ENCODE data around the gene PHACTR1.

Gene PHACTR1

GRCh38 chr6:13275435-13275989 is 558.9 kb downstream of the PHACTR1 start:
- DNase-seq, result no peak

- no peak for DNase-seq
Measured at GRCh38 chr6:13277231-13277630, 560.7 kb downstream of the PHACTR1 start.

GRCh38 chr6:13278164-13278563 is 561.6 kb downstream of the PHACTR1 start:
- DNase-seq, result no peak

DNA sequence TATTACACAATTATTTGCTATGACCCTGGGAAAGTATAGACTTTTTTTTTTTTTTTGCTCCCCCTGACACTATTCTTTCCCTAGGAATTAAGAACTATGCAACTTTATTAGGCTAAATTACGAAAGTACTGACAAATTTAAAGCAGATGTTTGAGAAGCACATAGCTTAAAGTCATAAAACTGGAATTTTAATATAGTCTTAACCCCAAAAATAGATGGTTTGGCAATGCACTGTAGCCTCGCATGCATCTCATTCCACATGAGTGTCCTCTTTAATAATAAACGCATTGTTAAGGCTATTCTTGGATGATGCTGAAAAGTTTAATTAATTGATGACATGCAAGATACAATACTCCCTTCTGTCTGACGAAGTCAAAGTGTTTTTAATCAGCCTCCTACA is 562.4 kb downstream of the PHACTR1 start:
- no peak for DNase-seq

- DNase-seq, result no peak
Measured at GRCh38 chr6:13280254-13280653, 563.7 kb downstream of the PHACTR1 start.

GRCh38 chr6:13281686-13282085 is 565.1 kb downstream of the PHACTR1 start:
- no peak for DNase-seq

DNA sequence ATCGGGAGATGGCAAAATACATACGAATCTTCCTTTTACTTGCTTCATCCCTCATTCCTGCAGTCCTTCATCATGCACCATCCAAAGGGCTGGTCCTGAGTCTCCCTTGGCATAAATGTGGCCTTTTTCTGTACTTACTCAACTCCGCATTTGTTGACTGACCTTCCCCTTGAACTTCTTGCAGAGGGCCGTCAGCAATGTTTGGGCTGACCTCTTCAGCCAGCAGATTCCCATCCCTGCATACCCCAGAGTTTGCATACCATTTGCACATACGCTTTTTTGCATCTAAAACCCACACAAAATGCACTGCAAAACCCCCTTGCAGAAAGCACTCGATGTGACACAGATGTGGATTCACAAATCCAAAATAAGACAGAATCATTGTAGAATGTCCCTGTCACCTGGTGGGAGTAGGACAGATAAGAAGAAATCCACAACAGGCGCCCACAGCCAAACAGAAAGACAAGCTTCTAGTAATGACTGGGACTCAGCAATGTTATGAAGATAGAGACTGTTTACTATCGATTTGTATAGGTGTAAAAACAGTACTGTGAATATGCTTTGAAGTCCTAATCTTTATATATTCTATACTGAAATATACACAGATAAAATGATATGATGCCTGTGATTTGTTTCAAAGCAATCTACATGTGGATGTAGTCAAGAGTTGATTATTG is 566.0 kb downstream of the PHACTR1 start:
- DNase-seq, result no peak

GRCh38 chr6:13283331-13283730 is 566.8 kb downstream of the PHACTR1 start:
- no peak for DNase-seq

GRCh38 chr6:13284646-13285045 is 568.1 kb downstream of the PHACTR1 start:
- no peak for DNase-seq

GRCh38 chr6:13285705-13286104 is 569.1 kb downstream of the PHACTR1 start:
- no peak for DNase-seq

DNA sequence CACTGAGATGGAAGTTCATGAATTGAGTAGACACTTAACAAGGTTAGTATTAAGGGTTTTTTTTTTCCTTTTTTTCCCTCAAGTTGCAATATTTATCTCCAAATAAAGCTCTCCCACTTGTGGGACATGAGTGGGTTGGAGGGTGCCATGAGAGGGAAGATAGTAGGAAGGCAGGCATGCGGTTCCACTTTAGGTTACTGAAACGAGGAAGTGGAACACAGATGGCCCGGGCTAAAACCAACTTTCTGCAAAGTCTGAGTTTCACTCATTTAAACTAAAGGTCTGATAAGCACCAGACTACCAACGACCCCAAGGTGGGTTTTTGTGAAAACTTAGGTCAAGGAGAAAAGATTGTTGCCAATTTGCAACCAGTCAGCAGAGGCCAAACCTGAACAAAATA is 569.6 kb downstream of the PHACTR1 start:
- DNase-seq, result no peak

GRCh38 chr6:13287104-13287503 is 570.5 kb downstream of the PHACTR1 start:
- DNase-seq, result no peak

GRCh38 chr6:13288481-13288880 is 571.9 kb downstream of the PHACTR1 start:
- no peak for DNase-seq

GRCh38 chr6:13288969-13289391 is 572.4 kb downstream of the PHACTR1 start:
- DNase-seq, result no peak

- DNase-seq, result no peak
Measured at GRCh38 chr6:13289789-13290318, 573.3 kb downstream of the PHACTR1 start.

DNA sequence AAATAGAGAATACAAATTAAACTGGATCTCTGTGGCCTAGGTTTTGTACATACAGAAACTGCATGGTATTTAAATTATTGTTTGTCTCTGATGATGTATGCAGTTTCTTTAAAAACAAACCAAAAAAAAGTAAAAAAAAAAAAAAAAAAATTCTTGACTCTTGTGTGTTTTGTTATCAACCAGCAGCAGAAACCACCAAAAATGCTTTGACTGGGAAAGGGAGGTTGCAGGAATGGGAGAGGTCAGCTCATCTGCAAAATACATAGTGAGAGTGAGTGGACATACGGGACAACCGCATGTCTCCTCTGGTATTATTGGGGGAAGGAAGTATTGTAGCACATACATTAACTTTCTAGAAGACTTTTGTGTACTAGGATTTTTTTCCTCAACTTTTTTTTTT is 573.8 kb downstream of the PHACTR1 start:
- DNase-seq, result no peak

DNA sequence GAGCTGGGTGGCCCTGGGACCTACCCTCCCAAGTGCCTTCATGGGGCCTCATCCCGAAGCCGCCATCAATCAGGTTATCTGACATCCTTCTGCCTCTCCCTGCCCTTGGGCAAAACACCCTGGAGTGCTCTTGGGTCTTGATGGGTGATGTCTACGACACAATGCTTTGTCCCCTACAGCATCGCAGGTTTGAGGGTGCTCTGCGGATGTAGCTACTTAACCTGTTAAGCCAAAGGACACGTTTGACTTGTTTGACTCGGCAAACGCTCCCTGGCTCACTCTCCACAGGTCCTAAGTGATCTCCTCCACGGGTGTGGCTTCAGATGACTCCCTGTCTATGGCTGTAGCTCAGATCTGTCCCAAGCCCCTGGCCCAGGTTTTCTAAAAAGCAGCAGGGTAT is 576.2 kb downstream of the PHACTR1 start:
- no peak for DNase-seq

DNA sequence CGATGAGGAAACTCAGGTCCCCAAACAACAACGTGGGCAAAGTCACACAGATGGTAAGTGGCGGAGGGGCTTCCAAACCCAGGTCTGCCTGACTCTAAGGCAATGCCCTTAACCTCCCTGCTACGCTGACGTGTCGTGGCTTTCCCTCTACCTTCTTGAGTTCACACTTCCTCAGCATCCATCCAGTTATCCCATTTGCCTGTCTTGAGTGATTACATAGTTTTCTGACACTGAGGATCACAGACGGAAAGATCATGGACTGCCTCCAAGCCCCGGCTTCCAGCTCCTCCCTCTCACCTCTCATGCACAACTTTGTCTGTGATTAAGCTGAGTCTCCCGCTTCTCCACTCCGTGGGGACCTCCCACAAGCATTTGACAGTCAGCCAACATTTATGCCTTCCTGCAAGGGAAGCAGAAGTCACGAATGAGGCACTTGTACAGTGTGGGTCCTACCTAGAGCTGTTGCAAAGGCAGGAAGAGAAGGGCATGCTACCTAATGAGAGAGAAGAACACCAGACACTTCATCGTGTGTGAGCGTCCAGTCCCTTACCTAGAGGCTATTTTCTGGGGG is 578.0 kb downstream of the PHACTR1 start:
- no peak for DNase-seq

GRCh38 chr6:13295576-13295975 is 579.0 kb downstream of the PHACTR1 start:
- DNase-seq, result no peak

- no peak for DNase-seq
Measured at GRCh38 chr6:13296536-13296997, 580.0 kb downstream of the PHACTR1 start.

GRCh38 chr6:13297391-13297790 is 580.8 kb downstream of the PHACTR1 start:
- no peak for DNase-seq

DNA sequence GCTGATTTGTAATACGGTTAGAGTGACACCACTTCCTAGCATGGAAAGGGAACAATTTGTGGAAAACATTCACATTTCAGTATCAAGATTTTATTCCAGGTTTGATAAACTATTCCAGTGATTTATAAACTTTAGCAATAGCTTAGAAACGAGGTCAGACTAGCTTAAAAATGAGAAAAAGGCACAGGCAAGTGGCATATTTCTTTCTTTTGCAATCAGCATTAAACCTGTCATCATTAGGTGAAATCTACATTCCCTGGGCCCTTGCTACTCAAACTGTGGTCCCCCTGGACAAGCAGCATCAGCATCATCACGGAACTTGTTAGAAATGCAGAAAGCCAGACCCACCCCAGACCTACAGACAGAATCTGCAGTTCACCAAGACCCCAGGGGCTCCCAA is 581.9 kb downstream of the PHACTR1 start:
- DNase-seq, result no peak

- no peak for DNase-seq
Measured at GRCh38 chr6:13299403-13299821, 582.8 kb downstream of the PHACTR1 start.

DNA sequence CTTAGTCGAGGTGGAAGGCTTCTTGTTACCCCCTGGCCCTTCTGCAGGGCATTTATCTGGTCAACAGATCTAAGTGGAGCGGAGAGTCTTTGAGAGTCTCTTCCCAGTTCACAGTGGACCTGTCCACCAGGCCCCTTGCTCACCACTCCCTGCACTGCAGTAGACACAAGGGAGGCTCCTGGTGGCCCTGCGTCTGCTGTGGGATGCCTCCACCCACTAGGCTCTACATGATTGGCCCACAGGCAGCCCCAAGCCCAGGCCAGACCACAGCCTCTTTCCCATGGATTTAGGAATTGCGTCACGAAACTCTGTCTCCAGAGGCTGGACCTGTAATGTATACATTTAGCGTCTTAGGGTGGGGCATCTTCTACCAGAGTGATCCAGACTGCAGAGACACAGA is 583.4 kb downstream of the PHACTR1 start:
- DNase-seq, result no peak

Measured in NCI-H1436 (cell line).